A549 (cell line): ENCODE data around the gene DCN.

ENCODE experiments used
- BHLHE40 ChIP-seq: IDR thresholded peaks from 2 replicates; pipeline ENCODE4 v1.6.1; 2012; ENCODE audit warnings: low read depth, low read length, inconsistent platforms
- MYC ChIP-seq: IDR thresholded peaks from 2 replicates; pipeline ENCODE4 v1.6.1; 2012; ENCODE audit warnings: mild to moderate bottlenecking, inconsistent platforms, low read length, improper control_type of control experiment, borderline replicate concordance
- POLR2A ChIP-seq: IDR thresholded peaks from 2 replicates; pipeline ENCODE4 v1.6.1; 2012; ENCODE audit warnings: mild to moderate bottlenecking, low read length
- RFX5 ChIP-seq: fragments of 450-650 bp; IDR thresholded peaks from 2 replicates; pipeline ENCODE4 v1.7.1; 2014; ENCODE audit warnings: antibody characterized with exemption, mild to moderate bottlenecking, moderate library complexity
- TF ChIP-seq, protein P1 (sequence below): fragments of >200 bp; sonication (Bioruptor Twin); formaldehyde crosslinking; IDR thresholded peaks from 3 replicates; pipeline ENCODE4 v1.5.1; 2016

DNA sequence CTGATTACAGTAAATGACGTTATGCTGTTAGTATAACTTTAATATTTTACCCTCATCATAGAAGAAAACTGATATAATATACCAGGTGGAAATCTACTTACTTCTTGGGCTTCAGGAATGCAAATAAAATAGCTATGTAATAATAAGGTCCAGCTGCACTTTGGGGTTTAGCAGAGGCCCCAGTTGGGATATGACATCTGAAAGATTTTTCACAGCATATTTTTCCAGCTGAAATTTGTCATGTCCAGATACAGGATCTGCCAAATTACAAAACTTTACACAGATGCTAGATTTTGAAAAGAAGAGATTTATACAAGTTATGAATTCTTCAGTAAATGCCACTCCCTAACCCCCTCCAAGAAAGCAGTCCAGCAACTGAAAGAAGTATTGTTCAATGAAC is 29.2 kb upstream of the DCN start:
- TF ChIP-seq, protein P1, sequence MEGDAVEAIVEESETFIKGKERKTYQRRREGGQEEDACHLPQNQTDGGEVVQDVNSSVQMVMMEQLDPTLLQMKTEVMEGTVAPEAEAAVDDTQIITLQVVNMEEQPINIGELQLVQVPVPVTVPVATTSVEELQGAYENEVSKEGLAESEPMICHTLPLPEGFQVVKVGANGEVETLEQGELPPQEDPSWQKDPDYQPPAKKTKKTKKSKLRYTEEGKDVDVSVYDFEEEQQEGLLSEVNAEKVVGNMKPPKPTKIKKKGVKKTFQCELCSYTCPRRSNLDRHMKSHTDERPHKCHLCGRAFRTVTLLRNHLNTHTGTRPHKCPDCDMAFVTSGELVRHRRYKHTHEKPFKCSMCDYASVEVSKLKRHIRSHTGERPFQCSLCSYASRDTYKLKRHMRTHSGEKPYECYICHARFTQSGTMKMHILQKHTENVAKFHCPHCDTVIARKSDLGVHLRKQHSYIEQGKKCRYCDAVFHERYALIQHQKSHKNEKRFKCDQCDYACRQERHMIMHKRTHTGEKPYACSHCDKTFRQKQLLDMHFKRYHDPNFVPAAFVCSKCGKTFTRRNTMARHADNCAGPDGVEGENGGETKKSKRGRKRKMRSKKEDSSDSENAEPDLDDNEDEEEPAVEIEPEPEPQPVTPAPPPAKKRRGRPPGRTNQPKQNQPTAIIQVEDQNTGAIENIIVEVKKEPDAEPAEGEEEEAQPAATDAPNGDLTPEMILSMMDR, result no peak
- TF ChIP-seq POLR2A, result no peak
- TF ChIP-seq MYC, result no peak
- TF ChIP-seq BHLHE40, result no peak
- no peak for TF ChIP-seq RFX5
